HepG2 (cell line): ENCODE results near the gene PLRG1. TPM values are rescaled to one million over a fixed set of nuclear protein-coding genes. Genes with fewer than 3 reads are reported as not detected.

Source experiments
- AKAP8 ChIP-seq: sonication (generic); formaldehyde crosslinking; IDR thresholded peaks from 2 replicates; pipeline ENCODE4 v1.5.1; 2020; ENCODE audit warnings: mild to moderate bottlenecking, missing genetic modification reagents
- ARID2 ChIP-seq: sonication (generic); formaldehyde crosslinking; IDR thresholded peaks from 2 replicates; pipeline ENCODE4 v1.8.1; 2022; ENCODE audit warnings: mild to moderate bottlenecking, missing genetic modification reagents, borderline replicate concordance
- DMAP1 ChIP-seq: IDR thresholded peaks from 2 replicates; pipeline ENCODE4 v1.6.1; 2016
- FOXC1 ChIP-seq: sonication (generic); formaldehyde crosslinking; IDR thresholded peaks from 2 replicates; pipeline ENCODE4 v1.8.0; 2022; ENCODE audit warnings: mild to moderate bottlenecking, missing genetic modification reagents, borderline replicate concordance
- FOXO1 ChIP-seq: sonication (generic); formaldehyde crosslinking; IDR thresholded peaks from 2 replicates; pipeline ENCODE4 v1.4.0; 2020; ENCODE audit warnings: missing genetic modification reagents
- HMG20B ChIP-seq: conservative IDR thresholded peaks from 2 replicates; pipeline ENCODE4 v1.6.1; 2016; ENCODE audit warnings: missing genetic modification reagents, missing compliant biosample characterization
- IRF2 ChIP-seq: IDR thresholded peaks from 2 replicates; pipeline ENCODE4 v1.6.1; 2018; ENCODE audit warnings: missing genetic modification reagents, missing compliant biosample characterization
- ISL2 ChIP-seq: sonication (generic); formaldehyde crosslinking; IDR thresholded peaks from 2 replicates; pipeline ENCODE4 v1.5.0; 2020; ENCODE audit warnings: missing genetic modification reagents
- JDP2 ChIP-seq: sonication (generic); formaldehyde crosslinking; IDR thresholded peaks from 2 replicates; pipeline ENCODE4 v1.8.1; 2022; ENCODE audit warnings: missing genetic modification reagents, borderline replicate concordance
- MIXL1 ChIP-seq: IDR thresholded peaks from 2 replicates; pipeline ENCODE4 v1.6.1; 2016
- SCMH1 ChIP-seq: sonication (generic); formaldehyde crosslinking; IDR thresholded peaks from 2 replicates; pipeline ENCODE4 v1.9.0; 2021; ENCODE audit warnings: missing genetic modification reagents, mild to moderate bottlenecking, borderline replicate concordance
- SMYD3 ChIP-seq: sonication (generic); formaldehyde crosslinking; IDR thresholded peaks from 2 replicates; pipeline ENCODE4 v1.8.1; 2023; ENCODE audit warnings: mild to moderate bottlenecking, missing genetic modification reagents
- SP1 ChIP-seq, 2 experiments: fragments of 450-650 bp in 1 of 2; sonication (generic) in 1 of 2; formaldehyde crosslinking in 1 of 2; IDR thresholded peaks; 2 replicates each; pipeline versions ENCODE4 v1.4.0 to v1.6.1; 2016 to 2020; ENCODE audit warnings: missing genetic modification reagents in 1 of 2
- SPEN ChIP-seq: sonication (generic); formaldehyde crosslinking; IDR thresholded peaks from 2 replicates; pipeline ENCODE4 v1.5.1; 2020; ENCODE audit warnings: low read depth, mild to moderate bottlenecking, missing genetic modification reagents
- SRSF9 ChIP-seq: fragments of 200-400 bp; formaldehyde crosslinking; IDR thresholded peaks from 2 replicates; pipeline ENCODE4 v1.6.1; 2018; ENCODE audit warnings: borderline replicate concordance, mild to moderate bottlenecking, low read depth, low read length; ENCODE audit not compliant: insufficient read depth, poor library complexity, severe bottlenecking
- THYN1 ChIP-seq: sonication (generic); formaldehyde crosslinking; IDR thresholded peaks from 2 replicates; pipeline ENCODE4 v1.8.1; 2023; ENCODE audit warnings: low read depth, mild to moderate bottlenecking, moderate library complexity, missing genetic modification reagents, borderline replicate concordance
- ZNF879 ChIP-seq: sonication (generic); formaldehyde crosslinking; IDR thresholded peaks from 2 replicates; pipeline ENCODE4 v1.8.1; 2023; ENCODE audit warnings: missing genetic modification reagents
- ZNF883 ChIP-seq: sonication (generic); formaldehyde crosslinking; IDR thresholded peaks from 2 replicates; pipeline ENCODE4 v1.5.1; 2020; ENCODE audit warnings: mild to moderate bottlenecking, missing genetic modification reagents; ENCODE audit errors: not compliant biosample characterization
- polyA plus RNA-seq, 8 experiments: library from polyadenylated mRNA; depleted of rRNA in 3 of 8; stranded (reverse) in 7 of 8; unstranded in 1 of 8; fragments of >200 nt; fragmentation: Illumina TruSeq in 4 of 8; extraction: Trizol in 4 of 8; gene quantifications; 2 replicates each; pipeline versions ENCODE4 v1.2.1 to v1.2.3, GENCODE V29; 2011 to 2016; ENCODE audit warnings: low read depth in 4 of 8, missing spikeins in 1 of 8, mixed read lengths in 1 of 8; ENCODE audit not compliant: insufficient read depth in 1 of 8
- total RNA-seq, 5 experiments: library from RNA; depleted of rRNA; stranded (reverse); fragments of >200 nt; fragmentation: Illumina TruSeq; extraction: Trizol; gene quantifications; 2 replicates each; pipeline ENCODE4 v1.2.3, GENCODE V29; 2016; ENCODE audit warnings: low read depth in 1 of 5
- TF ChIP-seq, protein P1 (sequence below): sonication (generic); formaldehyde crosslinking; conservative IDR thresholded peaks from 2 replicates; pipeline ENCODE4 v1.4.0; 2020; ENCODE audit warnings: mild to moderate bottlenecking, missing genetic modification reagents, moderate library complexity
- TF ChIP-seq, protein P2 (sequence below): sonication (generic); formaldehyde crosslinking; IDR thresholded peaks from 2 replicates; pipeline ENCODE4 v1.4.0; 2020; ENCODE audit warnings: missing genetic modification reagents, borderline replicate concordance
- TF ChIP-seq, protein P3 (sequence below): sonication (generic); formaldehyde crosslinking; IDR thresholded peaks from 2 replicates; pipeline ENCODE4 v1.5.0; 2020; ENCODE audit warnings: missing genetic modification reagents

The PLRG1 gene
- total and polyA plus RNA-seq, 2 of the 13 experiments (the other 11 are each of a cell fraction or from before 2014, with no cell fraction given) = 77.3 to 110 TPM

DNA sequence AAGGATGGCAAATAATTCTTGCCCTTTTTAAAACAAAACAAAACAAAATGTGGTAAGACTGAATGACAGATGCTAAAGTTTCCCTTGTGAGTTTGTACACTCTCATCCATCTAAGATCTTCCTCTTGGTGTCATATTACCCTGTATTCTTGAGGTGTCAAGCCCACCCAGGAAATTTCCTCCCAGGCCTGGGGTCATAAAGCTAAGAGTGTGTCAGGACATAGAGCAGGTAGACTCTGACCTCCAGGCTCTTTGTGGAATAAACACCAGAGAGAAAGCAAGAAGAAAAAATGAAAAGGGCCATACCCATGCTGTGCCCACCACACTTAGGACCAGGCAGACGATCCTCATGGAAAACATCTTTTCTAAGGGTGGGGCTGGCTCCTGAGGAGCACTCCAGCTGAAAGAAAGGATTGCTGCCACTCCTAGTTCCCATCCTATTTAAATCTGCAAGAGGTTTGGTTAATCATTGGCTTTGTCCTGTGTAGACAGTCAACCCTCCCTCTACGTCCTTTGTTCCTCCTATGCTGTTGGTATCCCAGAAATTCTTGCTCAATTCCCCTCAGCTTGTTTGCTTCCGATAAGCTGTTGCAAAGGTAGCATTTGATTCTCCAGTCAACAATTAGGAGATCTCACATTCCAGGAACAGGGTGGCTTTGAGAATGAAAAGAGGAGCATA is 40.3 kb upstream of the PLRG1 start, which contains the start of gene FGA (continued):
- peak; percentile 67; the same call in 1 of the 2 replicates for TF ChIP-seq SPEN (CRISPR knock-in tag)
- 0 out of 2 replicates have a peak, but pooled peaks have one; percentile 79 for TF ChIP-seq FOXC1 (CRISPR knock-in tag)
- no peak for TF ChIP-seq SMYD3
- peak; percentile 99 for TF ChIP-seq MIXL1 (CRISPR knock-in tag)
- TF ChIP-seq HMG20B (CRISPR knock-in tag) = peak; percentile 97
- TF ChIP-seq AKAP8 = no peak
- TF ChIP-seq, protein P1, sequence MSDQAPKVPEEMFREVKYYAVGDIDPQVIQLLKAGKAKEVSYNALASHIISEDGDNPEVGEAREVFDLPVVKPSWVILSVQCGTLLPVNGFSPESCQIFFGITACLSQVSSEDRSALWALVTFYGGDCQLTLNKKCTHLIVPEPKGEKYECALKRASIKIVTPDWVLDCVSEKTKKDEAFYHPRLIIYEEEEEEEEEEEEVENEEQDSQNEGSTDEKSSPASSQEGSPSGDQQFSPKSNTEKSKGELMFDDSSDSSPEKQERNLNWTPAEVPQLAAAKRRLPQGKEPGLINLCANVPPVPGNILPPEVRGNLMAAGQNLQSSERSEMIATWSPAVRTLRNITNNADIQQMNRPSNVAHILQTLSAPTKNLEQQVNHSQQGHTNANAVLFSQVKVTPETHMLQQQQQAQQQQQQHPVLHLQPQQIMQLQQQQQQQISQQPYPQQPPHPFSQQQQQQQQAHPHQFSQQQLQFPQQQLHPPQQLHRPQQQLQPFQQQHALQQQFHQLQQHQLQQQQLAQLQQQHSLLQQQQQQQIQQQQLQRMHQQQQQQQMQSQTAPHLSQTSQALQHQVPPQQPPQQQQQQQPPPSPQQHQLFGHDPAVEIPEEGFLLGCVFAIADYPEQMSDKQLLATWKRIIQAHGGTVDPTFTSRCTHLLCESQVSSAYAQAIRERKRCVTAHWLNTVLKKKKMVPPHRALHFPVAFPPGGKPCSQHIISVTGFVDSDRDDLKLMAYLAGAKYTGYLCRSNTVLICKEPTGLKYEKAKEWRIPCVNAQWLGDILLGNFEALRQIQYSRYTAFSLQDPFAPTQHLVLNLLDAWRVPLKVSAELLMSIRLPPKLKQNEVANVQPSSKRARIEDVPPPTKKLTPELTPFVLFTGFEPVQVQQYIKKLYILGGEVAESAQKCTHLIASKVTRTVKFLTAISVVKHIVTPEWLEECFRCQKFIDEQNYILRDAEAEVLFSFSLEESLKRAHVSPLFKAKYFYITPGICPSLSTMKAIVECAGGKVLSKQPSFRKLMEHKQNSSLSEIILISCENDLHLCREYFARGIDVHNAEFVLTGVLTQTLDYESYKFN (CRISPR knock-in tag) = peak; percentile 95
- peak; percentile 95 for TF ChIP-seq IRF2
- TF ChIP-seq THYN1 (CRISPR knock-in tag) = no peak
- TF ChIP-seq, protein P2, sequence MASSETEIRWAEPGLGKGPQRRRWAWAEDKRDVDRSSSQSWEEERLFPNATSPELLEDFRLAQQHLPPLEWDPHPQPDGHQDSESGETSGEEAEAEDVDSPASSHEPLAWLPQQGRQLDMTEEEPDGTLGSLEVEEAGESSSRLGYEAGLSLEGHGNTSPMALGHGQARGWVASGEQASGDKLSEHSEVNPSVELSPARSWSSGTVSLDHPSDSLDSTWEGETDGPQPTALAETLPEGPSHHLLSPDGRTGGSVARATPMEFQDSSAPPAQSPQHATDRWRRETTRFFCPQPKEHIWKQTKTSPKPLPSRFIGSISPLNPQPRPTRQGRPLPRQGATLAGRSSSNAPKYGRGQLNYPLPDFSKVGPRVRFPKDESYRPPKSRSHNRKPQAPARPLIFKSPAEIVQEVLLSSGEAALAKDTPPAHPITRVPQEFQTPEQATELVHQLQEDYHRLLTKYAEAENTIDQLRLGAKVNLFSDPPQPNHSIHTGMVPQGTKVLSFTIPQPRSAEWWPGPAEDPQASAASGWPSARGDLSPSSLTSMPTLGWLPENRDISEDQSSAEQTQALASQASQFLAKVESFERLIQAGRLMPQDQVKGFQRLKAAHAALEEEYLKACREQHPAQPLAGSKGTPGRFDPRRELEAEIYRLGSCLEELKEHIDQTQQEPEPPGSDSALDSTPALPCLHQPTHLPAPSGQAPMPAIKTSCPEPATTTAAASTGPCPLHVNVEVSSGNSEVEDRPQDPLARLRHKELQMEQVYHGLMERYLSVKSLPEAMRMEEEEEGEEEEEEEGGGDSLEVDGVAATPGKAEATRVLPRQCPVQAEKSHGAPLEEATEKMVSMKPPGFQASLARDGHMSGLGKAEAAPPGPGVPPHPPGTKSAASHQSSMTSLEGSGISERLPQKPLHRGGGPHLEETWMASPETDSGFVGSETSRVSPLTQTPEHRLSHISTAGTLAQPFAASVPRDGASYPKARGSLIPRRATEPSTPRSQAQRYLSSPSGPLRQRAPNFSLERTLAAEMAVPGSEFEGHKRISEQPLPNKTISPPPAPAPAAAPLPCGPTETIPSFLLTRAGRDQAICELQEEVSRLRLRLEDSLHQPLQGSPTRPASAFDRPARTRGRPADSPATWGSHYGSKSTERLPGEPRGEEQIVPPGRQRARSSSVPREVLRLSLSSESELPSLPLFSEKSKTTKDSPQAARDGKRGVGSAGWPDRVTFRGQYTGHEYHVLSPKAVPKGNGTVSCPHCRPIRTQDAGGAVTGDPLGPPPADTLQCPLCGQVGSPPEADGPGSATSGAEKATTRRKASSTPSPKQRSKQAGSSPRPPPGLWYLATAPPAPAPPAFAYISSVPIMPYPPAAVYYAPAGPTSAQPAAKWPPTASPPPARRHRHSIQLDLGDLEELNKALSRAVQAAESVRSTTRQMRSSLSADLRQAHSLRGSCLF (CRISPR knock-in tag) = no peak; the same call in 1 of the 2 replicates
- 0 out of 2 replicates have a peak, but pooled peaks have one; percentile 41 for TF ChIP-seq ZNF879 (CRISPR knock-in tag)
- peak; percentile 99 for TF ChIP-seq FOXO1 (CRISPR knock-in tag)
- TF ChIP-seq JDP2 = peak; percentile 64; the same call in 1 of the 2 replicates
- no peak for TF ChIP-seq SCMH1
- no peak for TF ChIP-seq ARID2
- TF ChIP-seq, protein P3, sequence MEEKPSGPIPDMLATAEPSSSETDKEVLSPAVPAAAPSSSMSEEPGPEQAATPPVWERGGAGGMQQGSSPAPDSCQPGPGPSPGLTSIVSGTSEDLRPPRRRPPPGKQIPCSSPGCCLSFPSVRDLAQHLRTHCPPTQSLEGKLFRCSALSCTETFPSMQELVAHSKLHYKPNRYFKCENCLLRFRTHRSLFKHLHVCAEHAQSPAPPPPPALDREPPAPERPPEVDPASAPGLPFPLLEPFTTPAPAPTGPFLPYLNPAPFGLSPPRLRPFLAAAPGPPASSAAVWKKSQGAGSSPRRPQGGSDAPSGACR (CRISPR knock-in tag) = no peak
- no peak for TF ChIP-seq ZNF883 (CRISPR knock-in tag)
- TF ChIP-seq SRSF9 = no peak
- TF ChIP-seq DMAP1 = peak; percentile 75; the same call in 1 of the 2 replicates
- TF ChIP-seq SP1 (IDR thresholded peaks at IDR 0.05) = no peak
- TF ChIP-seq SP1 (CRISPR knock-in tag; IDR thresholded peaks at IDR 0.05) = no peak
- TF ChIP-seq ISL2 (CRISPR knock-in tag) = peak; percentile 99
